ENCODE measurements around the gene C9.
"Not testable (repeated sequence)": the region's sequence is repeated elsewhere in the genome, so short reads cannot be mapped to it uniquely, and the experiment has no call there.

Gene C9

DNA sequence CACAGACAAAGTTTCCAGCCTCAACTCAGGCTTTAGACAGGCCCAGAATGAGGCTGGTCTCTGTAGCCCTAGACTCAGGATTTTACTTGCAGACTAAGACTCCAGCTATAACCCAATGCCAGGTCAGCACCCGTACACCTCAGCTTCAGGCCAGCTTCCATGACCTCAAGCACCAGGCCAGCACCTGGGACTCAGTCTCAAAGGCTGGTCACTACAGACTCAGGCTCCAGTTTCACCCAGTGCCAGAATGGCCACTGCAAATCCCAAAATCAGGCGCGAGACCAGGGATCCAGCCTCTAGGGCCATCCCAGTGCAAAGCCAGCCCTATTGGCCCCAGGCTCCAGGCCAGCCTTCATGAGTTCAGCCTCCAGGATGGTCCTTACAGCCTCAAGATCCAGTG lies 44.9 kb downstream of the C9 start:
- no peaks in the 10 kb centered on the region for H3K36me3 ChIP-seq (ENCODE audit: control insufficient read depth, low read length)
- no peaks in the 10 kb centered on the region for H3K79me2 ChIP-seq (ENCODE audit: control insufficient read depth, low read length)
- H3K4me3 ChIP-seq (ENCODE audit: low read length): no peak overlapping the region
- TF ChIP-seq EZH2phosphoT487 (IDR thresholded peaks at IDR 0.05; ENCODE audit: borderline replicate concordance, low read length): no peak
- TF ChIP-seq CTCF (IDR thresholded peaks at IDR 0.05; ENCODE audit: low read depth, low read length, poor library complexity, severe bottlenecking): no peak
- H3K27me3 ChIP-seq (ENCODE audit: control insufficient read depth, low read length): no peaks in the 10 kb centered on the region
- H3F3A ChIP-seq (ENCODE audit: control insufficient read depth, insufficient read depth): no peaks in the 10 kb centered on the region
- H4K20me1 ChIP-seq (ENCODE audit: control insufficient read depth, insufficient read depth, low read depth, low read length): no peaks in the 10 kb centered on the region
- H3K4me1 ChIP-seq (ENCODE audit: control insufficient read depth, low read length): no peaks in the 10 kb centered on the region
- no peak overlapping the region for H3K27ac ChIP-seq (ENCODE audit: low read depth, low read length)
- no peak overlapping the region for H3K4me2 ChIP-seq (ENCODE audit: low read length)
- H3K9me3 ChIP-seq (ENCODE audit: control insufficient read depth, insufficient read depth, low read length): no peaks in the 10 kb centered on the region
- H3K9me2 ChIP-seq (replicated peaks; ENCODE audit: control insufficient read depth, low read length): no peaks in the 10 kb centered on the region

- H3K4me1 ChIP-seq (ENCODE audit: control insufficient read depth, low read length); H3K9me3 ChIP-seq (ENCODE audit: control insufficient read depth, insufficient read depth, low read length); H3K4me3 ChIP-seq (ENCODE audit: low read length); H3K27me3 ChIP-seq (ENCODE audit: control insufficient read depth, low read length); H4K20me1 ChIP-seq (ENCODE audit: control insufficient read depth, insufficient read depth, low read depth, low read length); H3K79me2 ChIP-seq (ENCODE audit: control insufficient read depth, low read length); H3K4me2 ChIP-seq (ENCODE audit: low read length); H3F3A ChIP-seq (ENCODE audit: control insufficient read depth, insufficient read depth); H3K9me2 ChIP-seq (replicated peaks; ENCODE audit: control insufficient read depth, low read length); H3K27ac ChIP-seq (ENCODE audit: low read depth, low read length); H3K36me3 ChIP-seq (ENCODE audit: control insufficient read depth, low read length): not testable (repeated sequence)
Measured at GRCh38 chr5:39316464-39316863, 47.8 kb downstream of the C9 start.

GRCh38 chr5:39315995-39316394 lies 48.3 kb downstream of the C9 start:
- Histone ChIP-seq H3K9me2 (replicated peaks; ENCODE audit: control insufficient read depth, low read length) (no peaks in the 10 kb centered on the region), H3K9me3 (ENCODE audit: control insufficient read depth, insufficient read depth, low read length) (no peaks in the 10 kb centered on the region), H3K27me3 (ENCODE audit: control insufficient read depth, low read length) (no peaks in the 10 kb centered on the region), H3F3A (ENCODE audit: control insufficient read depth, insufficient read depth) (no peaks in the 10 kb centered on the region), H4K20me1 (ENCODE audit: control insufficient read depth, insufficient read depth, low read depth, low read length) (no peaks in the 10 kb centered on the region), H3K4me3 (ENCODE audit: low read length) (no peak overlapping the region), H3K27ac (ENCODE audit: low read depth, low read length) (no peak overlapping the region), H3K4me2 (ENCODE audit: low read length) (no peak overlapping the region), H3K36me3 (ENCODE audit: control insufficient read depth, low read length) (no peaks in the 10 kb centered on the region), H3K4me1 (ENCODE audit: control insufficient read depth, low read length) (no peaks in the 10 kb centered on the region), H3K79me2 (ENCODE audit: control insufficient read depth, low read length) (no peaks in the 10 kb centered on the region)
- no peak for TF ChIP-seq CTCF (IDR thresholded peaks at IDR 0.05; ENCODE audit: low read depth, low read length, poor library complexity, severe bottlenecking)
- no peak for TF ChIP-seq EZH2phosphoT487 (IDR thresholded peaks at IDR 0.05; ENCODE audit: borderline replicate concordance, low read length)

DNA sequence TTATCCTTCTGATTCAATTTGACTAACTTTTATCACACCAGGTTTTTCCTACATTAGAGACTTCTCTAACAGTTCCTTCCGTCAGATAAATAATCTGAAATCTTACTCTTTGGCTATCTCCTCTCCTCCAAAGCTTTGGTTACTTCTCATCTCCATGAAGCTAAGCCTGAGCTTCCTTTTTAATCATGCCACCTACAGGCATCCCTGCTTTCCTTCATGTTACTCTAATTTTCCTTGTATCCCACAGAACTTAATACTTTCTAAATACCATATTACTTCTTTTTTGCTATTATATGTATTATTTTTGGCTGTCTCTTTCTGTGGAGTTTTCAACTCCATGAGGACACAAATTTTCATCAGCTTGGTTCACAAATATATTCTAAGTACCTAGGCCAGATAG lies 49.7 kb downstream of the C9 start:
- Histone ChIP-seq H3K9me2 (replicated peaks; ENCODE audit: control insufficient read depth, low read length) (no peaks in the 10 kb centered on the region), H3K79me2 (ENCODE audit: control insufficient read depth, low read length) (no peaks in the 10 kb centered on the region), H3K36me3 (ENCODE audit: control insufficient read depth, low read length) (no peaks in the 10 kb centered on the region), H3K4me2 (ENCODE audit: low read length) (no peak overlapping the region), H3F3A (ENCODE audit: control insufficient read depth, insufficient read depth) (no peaks in the 10 kb centered on the region), H3K9me3 (ENCODE audit: control insufficient read depth, insufficient read depth, low read length) (no peaks in the 10 kb centered on the region), H3K27me3 (ENCODE audit: control insufficient read depth, low read length) (no peaks in the 10 kb centered on the region), H3K4me1 (ENCODE audit: control insufficient read depth, low read length) (no peaks in the 10 kb centered on the region), H3K4me3 (ENCODE audit: low read length) (no peak overlapping the region), H4K20me1 (ENCODE audit: control insufficient read depth, insufficient read depth, low read depth, low read length) (no peaks in the 10 kb centered on the region), H3K27ac (ENCODE audit: low read depth, low read length) (no peak overlapping the region)
- TF ChIP-seq EZH2phosphoT487 (IDR thresholded peaks at IDR 0.05; ENCODE audit: borderline replicate concordance, low read length): no peak
- no peak for TF ChIP-seq CTCF (IDR thresholded peaks at IDR 0.05; ENCODE audit: low read depth, low read length, poor library complexity, severe bottlenecking)

All from DOHH2 (cell line).